Loucy (cell line): ENCODE results near the gene GRB10.

Experiments
- H2AFZ ChIP-seq: fragments of 200-600 bp; sonication (generic); 2 replicates; pipeline ENCODE4 v1.6.0; 2016; ENCODE audit warnings: antibody characterized with exemption, mild to moderate bottlenecking, low read length, moderate library complexity
- H3F3A ChIP-seq: fragments of 200-600 bp; 2 replicates; pipeline ENCODE4 v1.6.0; 2016; ENCODE audit warnings: antibody characterized with exemption, low read depth, mild to moderate bottlenecking
- H3K27me3 ChIP-seq: fragments of 200-600 bp; sonication (generic); 2 replicates; pipeline ENCODE4 v1.6.1; 2014; ENCODE audit warnings: low read length, mild to moderate bottlenecking; ENCODE audit not compliant: insufficient read depth, poor library complexity, severe bottlenecking
- H3K36me3 ChIP-seq: fragments of 200-600 bp; sonication (generic); 2 replicates; pipeline ENCODE4 v1.6.1; 2016; ENCODE audit warnings: low read length; ENCODE audit not compliant: insufficient read depth
- H3K4me1 ChIP-seq: fragments of 200-600 bp; sonication (generic); 2 replicates; pipeline ENCODE4 v1.5.1; 2014; ENCODE audit warnings: low read length, mild to moderate bottlenecking; ENCODE audit not compliant: insufficient read depth, poor library complexity, severe bottlenecking
- H3K4me2 ChIP-seq: fragments of 200-600 bp; sonication (generic); 2 replicates; pipeline ENCODE4 v1.6.0; 2014; ENCODE audit warnings: antibody characterized with exemption, low read length, low read depth, mild to moderate bottlenecking; ENCODE audit not compliant: poor library complexity, severe bottlenecking
- H3K4me3 ChIP-seq: fragments of 200-600 bp; sonication (generic); 2 replicates; pipeline ENCODE4 v1.5.1; 2014; ENCODE audit warnings: low read length, mild to moderate bottlenecking, mixed read lengths; ENCODE audit not compliant: poor library complexity, severe bottlenecking
- H3K79me2 ChIP-seq: fragments of 200-600 bp; sonication (generic); 2 replicates; pipeline ENCODE4 v1.6.1; 2014; ENCODE audit warnings: low read length; ENCODE audit not compliant: insufficient read depth
- H3K9ac ChIP-seq: fragments of 200-600 bp; sonication (generic); 2 replicates; pipeline ENCODE4 v1.6.0; 2014; ENCODE audit warnings: mild to moderate bottlenecking, low read depth, low read length, moderate library complexity; ENCODE audit not compliant: poor library complexity, severe bottlenecking
- H3K9me2 ChIP-seq: fragments of 200-600 bp; sonication (generic); replicated peaks from 2 replicates; pipeline ENCODE4 v1.6.1; 2016; ENCODE audit warnings: low read depth, low read length, mixed read lengths
- H3K9me3 ChIP-seq: fragments of 200-600 bp; sonication (generic); 2 replicates; pipeline ENCODE4 v1.6.1; 2014; ENCODE audit warnings: mild to moderate bottlenecking, antibody characterized with exemption, low read length, low read depth; ENCODE audit not compliant: insufficient read depth
- H4K20me1 ChIP-seq: fragments of 200-600 bp; sonication (generic); 2 replicates; pipeline ENCODE4 v1.6.0; 2014; ENCODE audit warnings: antibody characterized with exemption, low read length, mild to moderate bottlenecking; ENCODE audit not compliant: insufficient read depth, poor library complexity, severe bottlenecking
- CTCF ChIP-seq: fragments of 200-600 bp; sonication (generic); conservative IDR thresholded peaks from 2 replicates; pipeline ENCODE4 v1.5.1; 2014; ENCODE audit warnings: mild to moderate bottlenecking, antibody characterized with exemption, low read length
- EZH2phosphoT487 ChIP-seq: fragments of 200-600 bp; IDR thresholded peaks from 2 replicates; pipeline ENCODE4 v1.6.1; 2018; ENCODE audit warnings: antibody characterized with exemption, mild to moderate bottlenecking, moderate library complexity, borderline replicate concordance

The GRB10 gene

GRCh38 chr7:50610521-50611277, 172.0 kb downstream of the GRB10 start:
- H3K79me2 ChIP-seq = no peaks in the 10 kb centered on the region
- TF ChIP-seq CTCF = no peak
- no peak for TF ChIP-seq EZH2phosphoT487
- H3K4me3 ChIP-seq = no peak overlapping the region
- no peaks in the 10 kb centered on the region for H3K9me3 ChIP-seq
- H3K27me3 ChIP-seq = no peaks in the 10 kb centered on the region
- H3K4me2 ChIP-seq = peak overlapping the region; percentile 42
- no peaks in the 10 kb centered on the region for H3K9me2 ChIP-seq
- no peak overlapping the region for H3K9ac ChIP-seq
- H3K36me3 ChIP-seq = no peaks in the 10 kb centered on the region
- H3K4me1 ChIP-seq = peaks cover 22% of the 10 kb centered on the region
- H2AFZ ChIP-seq = no peak overlapping the region
- no peaks in the 10 kb centered on the region for H3F3A ChIP-seq
- no peaks in the 10 kb centered on the region for H4K20me1 ChIP-seq

GRCh38 chr7:50608196-50608906, 174.3 kb downstream of the GRB10 start:
- Histone ChIP-seq H2AFZ (no peak overlapping the region), H3K79me2 (no peaks in the 10 kb centered on the region), H3F3A (no peaks in the 10 kb centered on the region), H3K4me1 (peaks cover 15% of the 10 kb centered on the region), H3K4me3 (no peak overlapping the region), H4K20me1 (no peaks in the 10 kb centered on the region), H3K4me2 (peak overlapping the region; percentile 8), H3K36me3 (no peaks in the 10 kb centered on the region), H3K9ac (no peak overlapping the region), H3K9me2 (no peaks in the 10 kb centered on the region), H3K9me3 (no peaks in the 10 kb centered on the region), H3K27me3 (no peaks in the 10 kb centered on the region)
- no peak for TF ChIP-seq EZH2phosphoT487
- no peak for TF ChIP-seq CTCF

- H3K9me2 ChIP-seq = no peaks in the 10 kb centered on the region
- H3K4me2 ChIP-seq = peak overlapping the region; percentile 8
- H3K36me3 ChIP-seq = no peaks in the 10 kb centered on the region
- H3K79me2 ChIP-seq = no peaks in the 10 kb centered on the region
- no peak overlapping the region for H3K4me3 ChIP-seq
- no peaks in the 10 kb centered on the region for H3F3A ChIP-seq
- no peaks in the 10 kb centered on the region for H4K20me1 ChIP-seq
- H3K9ac ChIP-seq = no peak overlapping the region
- TF ChIP-seq EZH2phosphoT487 (no peak), CTCF (no peak)
- H3K27me3 ChIP-seq = no peaks in the 10 kb centered on the region
- peaks cover 15% of the 10 kb centered on the region for H3K4me1 ChIP-seq
- 0 out of 2 replicates have a peak overlapping the region, but pooled peaks have one; percentile 14 for H2AFZ ChIP-seq
- no peaks in the 10 kb centered on the region for H3K9me3 ChIP-seq
Observed at GRCh38 chr7:50607524-50608125, 175.1 kb downstream of the GRB10 start.
